ENCODE measurements around the gene DNAJB6.

DNA sequence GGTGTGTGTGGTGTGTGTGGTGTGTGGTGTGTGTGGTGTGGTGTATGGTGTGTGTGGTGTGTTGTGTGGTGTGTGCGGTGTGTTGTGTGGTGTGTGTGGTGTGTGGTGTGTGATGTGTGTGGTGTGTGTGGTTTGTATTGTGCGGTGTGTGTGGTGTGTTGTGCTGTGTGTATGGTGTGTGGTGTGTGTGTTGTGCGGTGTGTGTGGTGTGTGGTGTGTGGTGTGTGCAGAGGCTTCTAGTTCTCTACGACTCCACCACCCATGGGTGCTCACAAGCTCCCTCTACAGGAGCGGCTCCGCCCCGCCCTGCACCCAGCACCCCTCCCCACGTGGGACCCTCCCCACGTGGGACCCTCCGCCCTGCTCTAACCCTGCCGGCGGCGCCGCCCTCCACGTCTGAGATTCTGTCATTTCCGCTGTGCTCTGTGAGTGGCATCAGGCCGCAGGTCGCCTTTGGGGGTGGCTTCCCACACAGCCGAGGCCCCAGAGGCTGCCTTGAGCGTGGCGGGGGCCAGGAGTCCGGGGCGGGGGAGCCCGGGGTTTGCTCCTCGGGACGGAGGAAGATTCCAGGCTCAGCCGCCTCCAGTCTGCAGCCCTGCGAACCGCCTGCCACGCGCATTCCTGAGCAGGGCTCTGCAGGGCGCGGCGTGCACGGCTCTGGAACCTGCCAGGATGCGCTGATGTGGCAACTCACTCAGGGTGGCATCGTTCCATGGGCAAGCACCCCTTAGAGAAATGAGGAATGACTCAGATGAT is 37.0 kb upstream of the DNAJB6 start:
- TF ChIP-seq POLR2AphosphoS5 (IDR thresholded peaks at IDR 0.05; ENCODE audit: low read depth, low read length): peak; percentile 28; the same call in 1 of the 2 replicates
- TF ChIP-seq, protein P1, sequence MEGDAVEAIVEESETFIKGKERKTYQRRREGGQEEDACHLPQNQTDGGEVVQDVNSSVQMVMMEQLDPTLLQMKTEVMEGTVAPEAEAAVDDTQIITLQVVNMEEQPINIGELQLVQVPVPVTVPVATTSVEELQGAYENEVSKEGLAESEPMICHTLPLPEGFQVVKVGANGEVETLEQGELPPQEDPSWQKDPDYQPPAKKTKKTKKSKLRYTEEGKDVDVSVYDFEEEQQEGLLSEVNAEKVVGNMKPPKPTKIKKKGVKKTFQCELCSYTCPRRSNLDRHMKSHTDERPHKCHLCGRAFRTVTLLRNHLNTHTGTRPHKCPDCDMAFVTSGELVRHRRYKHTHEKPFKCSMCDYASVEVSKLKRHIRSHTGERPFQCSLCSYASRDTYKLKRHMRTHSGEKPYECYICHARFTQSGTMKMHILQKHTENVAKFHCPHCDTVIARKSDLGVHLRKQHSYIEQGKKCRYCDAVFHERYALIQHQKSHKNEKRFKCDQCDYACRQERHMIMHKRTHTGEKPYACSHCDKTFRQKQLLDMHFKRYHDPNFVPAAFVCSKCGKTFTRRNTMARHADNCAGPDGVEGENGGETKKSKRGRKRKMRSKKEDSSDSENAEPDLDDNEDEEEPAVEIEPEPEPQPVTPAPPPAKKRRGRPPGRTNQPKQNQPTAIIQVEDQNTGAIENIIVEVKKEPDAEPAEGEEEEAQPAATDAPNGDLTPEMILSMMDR (IDR thresholded peaks at IDR 0.05): peak; percentile 82; the same call in 1 of the 2 replicates
- TF ChIP-seq, protein P2, sequence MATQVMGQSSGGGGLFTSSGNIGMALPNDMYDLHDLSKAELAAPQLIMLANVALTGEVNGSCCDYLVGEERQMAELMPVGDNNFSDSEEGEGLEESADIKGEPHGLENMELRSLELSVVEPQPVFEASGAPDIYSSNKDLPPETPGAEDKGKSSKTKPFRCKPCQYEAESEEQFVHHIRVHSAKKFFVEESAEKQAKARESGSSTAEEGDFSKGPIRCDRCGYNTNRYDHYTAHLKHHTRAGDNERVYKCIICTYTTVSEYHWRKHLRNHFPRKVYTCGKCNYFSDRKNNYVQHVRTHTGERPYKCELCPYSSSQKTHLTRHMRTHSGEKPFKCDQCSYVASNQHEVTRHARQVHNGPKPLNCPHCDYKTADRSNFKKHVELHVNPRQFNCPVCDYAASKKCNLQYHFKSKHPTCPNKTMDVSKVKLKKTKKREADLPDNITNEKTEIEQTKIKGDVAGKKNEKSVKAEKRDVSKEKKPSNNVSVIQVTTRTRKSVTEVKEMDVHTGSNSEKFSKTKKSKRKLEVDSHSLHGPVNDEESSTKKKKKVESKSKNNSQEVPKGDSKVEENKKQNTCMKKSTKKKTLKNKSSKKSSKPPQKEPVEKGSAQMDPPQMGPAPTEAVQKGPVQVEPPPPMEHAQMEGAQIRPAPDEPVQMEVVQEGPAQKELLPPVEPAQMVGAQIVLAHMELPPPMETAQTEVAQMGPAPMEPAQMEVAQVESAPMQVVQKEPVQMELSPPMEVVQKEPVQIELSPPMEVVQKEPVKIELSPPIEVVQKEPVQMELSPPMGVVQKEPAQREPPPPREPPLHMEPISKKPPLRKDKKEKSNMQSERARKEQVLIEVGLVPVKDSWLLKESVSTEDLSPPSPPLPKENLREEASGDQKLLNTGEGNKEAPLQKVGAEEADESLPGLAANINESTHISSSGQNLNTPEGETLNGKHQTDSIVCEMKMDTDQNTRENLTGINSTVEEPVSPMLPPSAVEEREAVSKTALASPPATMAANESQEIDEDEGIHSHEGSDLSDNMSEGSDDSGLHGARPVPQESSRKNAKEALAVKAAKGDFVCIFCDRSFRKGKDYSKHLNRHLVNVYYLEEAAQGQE (IDR thresholded peaks at IDR 0.05; ENCODE audit: insufficient read depth in 1 of 2, low read depth in 2 of 2, low read length in 1 of 2): no peak
- no peak for TF ChIP-seq SIN3A (IDR thresholded peaks at IDR 0.05; ENCODE audit: borderline replicate concordance, insufficient read depth, low read depth, low read length)
